Right lobe of liver (tissue), 4 donors: ENCODE data around the gene CCSER1.

Experiments used
- POLR2A ChIP-seq: fragments of 450-650 bp; IDR thresholded peaks from one replicate; pipeline ENCODE4 v1.6.1; 2017; ENCODE audit warnings: antibody characterized with exemption, mild to moderate bottlenecking
- TF ChIP-seq, protein P1 (sequence below), 4 donors: fragments of 200-600 bp in 3 of 4; fragments of 450-650 bp in 1 of 4; IDR thresholded peaks; one replicate each; pipeline versions ENCODE4 v1.5.1 to v1.8.0; 2016 to 2022; ENCODE audit warnings: antibody characterized with exemption in 4 of 4, mild to moderate bottlenecking in 2 of 4
- donor health status: DM: no; HTN: no; CAD: no.
- donor health status: DM: no; HTN: no; CAD: no.
- donor health status: DM: no; HTN: yes; CAD: no.

DNA sequence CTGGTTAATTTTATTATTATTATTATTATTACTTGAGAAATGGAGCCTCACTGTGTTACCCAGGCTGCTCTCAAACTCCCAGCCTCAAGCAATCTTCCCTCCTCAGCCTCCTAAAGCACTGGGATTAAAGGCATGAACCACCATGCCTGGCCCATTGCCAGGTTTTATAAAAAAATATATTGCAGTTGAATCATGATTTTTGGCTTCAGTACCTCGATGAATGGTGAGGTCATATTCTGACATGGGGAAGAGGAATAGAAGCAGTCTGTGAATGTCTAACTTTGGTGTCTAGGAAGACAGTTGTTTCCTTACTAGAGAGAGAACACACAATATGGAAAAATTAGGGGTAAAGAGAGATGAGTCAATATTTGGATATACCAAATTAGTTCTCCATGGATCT is 32.0 kb downstream of the CCSER1 start:
- TF ChIP-seq, protein P1, sequence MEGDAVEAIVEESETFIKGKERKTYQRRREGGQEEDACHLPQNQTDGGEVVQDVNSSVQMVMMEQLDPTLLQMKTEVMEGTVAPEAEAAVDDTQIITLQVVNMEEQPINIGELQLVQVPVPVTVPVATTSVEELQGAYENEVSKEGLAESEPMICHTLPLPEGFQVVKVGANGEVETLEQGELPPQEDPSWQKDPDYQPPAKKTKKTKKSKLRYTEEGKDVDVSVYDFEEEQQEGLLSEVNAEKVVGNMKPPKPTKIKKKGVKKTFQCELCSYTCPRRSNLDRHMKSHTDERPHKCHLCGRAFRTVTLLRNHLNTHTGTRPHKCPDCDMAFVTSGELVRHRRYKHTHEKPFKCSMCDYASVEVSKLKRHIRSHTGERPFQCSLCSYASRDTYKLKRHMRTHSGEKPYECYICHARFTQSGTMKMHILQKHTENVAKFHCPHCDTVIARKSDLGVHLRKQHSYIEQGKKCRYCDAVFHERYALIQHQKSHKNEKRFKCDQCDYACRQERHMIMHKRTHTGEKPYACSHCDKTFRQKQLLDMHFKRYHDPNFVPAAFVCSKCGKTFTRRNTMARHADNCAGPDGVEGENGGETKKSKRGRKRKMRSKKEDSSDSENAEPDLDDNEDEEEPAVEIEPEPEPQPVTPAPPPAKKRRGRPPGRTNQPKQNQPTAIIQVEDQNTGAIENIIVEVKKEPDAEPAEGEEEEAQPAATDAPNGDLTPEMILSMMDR (IDR thresholded peaks at IDR 0.05), result no peak
- TF ChIP-seq POLR2A, result no peak
